Upper lobe of left lung (tissue), 4 donors: ENCODE results near the gene OR52D1.

Source experiments
- EP300 ChIP-seq, 4 donors: sonication (generic); formaldehyde crosslinking; IDR thresholded peaks; one replicate each; pipeline ENCODE4 v1.5.1; 2017; ENCODE audit warnings: antibody characterized with exemption in 4 of 4, control low read depth in 2 of 4
- POLR2A ChIP-seq, 4 donors: fragments of 450-650 bp; IDR thresholded peaks; one replicate each; pipeline ENCODE4 v1.5.1; 2016 to 2017; ENCODE audit warnings: antibody characterized with exemption in 4 of 4, mild to moderate bottlenecking in 2 of 4
- POLR2AphosphoS5 ChIP-seq, 2 donors: sonication (generic); formaldehyde crosslinking; IDR thresholded peaks; one replicate each; pipeline ENCODE4 v1.5.1; 2017; ENCODE audit warnings: antibody characterized with exemption in 2 of 2
- TF ChIP-seq, protein P1 (sequence below), 6 experiments: fragments of 450-650 bp in 4 of 6; fragments of 200-600 bp in 2 of 6; sonication (generic) in 2 of 6; IDR thresholded peaks; one replicate each; pipeline ENCODE4 v1.5.1; 2016 to 2019; ENCODE audit warnings: antibody characterized with exemption in 6 of 6

DNA sequence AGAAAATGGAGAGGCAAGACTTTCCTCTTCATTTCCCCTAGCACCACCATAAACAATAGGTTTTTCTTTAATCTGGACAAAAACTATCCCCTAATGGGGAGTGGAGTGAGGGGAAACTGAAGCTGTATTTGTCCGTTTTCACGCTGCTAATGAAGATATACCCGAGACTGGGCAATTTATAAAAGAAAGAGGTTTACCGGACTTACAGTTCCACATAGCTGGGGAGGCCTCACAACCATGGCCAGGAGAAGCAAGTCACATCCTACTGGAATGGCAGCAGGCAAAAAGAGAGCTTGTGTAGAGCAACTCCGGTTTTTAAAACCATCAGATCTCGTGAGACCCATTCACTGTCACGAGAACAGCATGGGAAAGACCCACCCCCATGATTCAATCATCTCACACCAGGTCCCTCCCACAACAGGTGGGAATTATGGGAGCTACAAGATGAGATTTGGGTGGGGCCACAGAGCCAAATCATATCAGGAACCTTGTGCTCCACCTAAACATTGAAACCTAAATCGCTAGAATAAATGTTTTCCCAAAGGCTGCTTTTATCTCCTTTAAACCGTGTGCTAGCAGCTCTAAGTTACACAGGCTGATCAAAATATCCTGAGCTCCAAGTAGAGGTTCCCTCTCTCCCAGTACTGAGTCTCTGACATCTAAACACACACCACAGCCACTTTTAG lies 17.0 kb downstream of the OR52D1 start:
- TF ChIP-seq, protein P1, sequence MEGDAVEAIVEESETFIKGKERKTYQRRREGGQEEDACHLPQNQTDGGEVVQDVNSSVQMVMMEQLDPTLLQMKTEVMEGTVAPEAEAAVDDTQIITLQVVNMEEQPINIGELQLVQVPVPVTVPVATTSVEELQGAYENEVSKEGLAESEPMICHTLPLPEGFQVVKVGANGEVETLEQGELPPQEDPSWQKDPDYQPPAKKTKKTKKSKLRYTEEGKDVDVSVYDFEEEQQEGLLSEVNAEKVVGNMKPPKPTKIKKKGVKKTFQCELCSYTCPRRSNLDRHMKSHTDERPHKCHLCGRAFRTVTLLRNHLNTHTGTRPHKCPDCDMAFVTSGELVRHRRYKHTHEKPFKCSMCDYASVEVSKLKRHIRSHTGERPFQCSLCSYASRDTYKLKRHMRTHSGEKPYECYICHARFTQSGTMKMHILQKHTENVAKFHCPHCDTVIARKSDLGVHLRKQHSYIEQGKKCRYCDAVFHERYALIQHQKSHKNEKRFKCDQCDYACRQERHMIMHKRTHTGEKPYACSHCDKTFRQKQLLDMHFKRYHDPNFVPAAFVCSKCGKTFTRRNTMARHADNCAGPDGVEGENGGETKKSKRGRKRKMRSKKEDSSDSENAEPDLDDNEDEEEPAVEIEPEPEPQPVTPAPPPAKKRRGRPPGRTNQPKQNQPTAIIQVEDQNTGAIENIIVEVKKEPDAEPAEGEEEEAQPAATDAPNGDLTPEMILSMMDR (IDR thresholded peaks at IDR 0.05) = no peak
- TF ChIP-seq POLR2A (IDR thresholded peaks at IDR 0.05) (no peak), POLR2AphosphoS5 (IDR thresholded peaks at IDR 0.05) (no peak), EP300 (IDR thresholded peaks at IDR 0.05) (no peak)
